Measurements from ENCODE around the gene MRPL38.

Gene MRPL38

GRCh38 chr17:75850928-75851692 is 53.6 kb downstream of the MRPL38 start:
- DNase-seq, result no peak

- DNase-seq, result no peak
Observed at GRCh38 chr17:75849724-75850123, 55.0 kb downstream of the MRPL38 start.

- no peak for DNase-seq
Observed at GRCh38 chr17:75849279-75849646, 55.4 kb downstream of the MRPL38 start.

All from activated naive CD4-positive, alpha-beta T cell treated with Interleukin-2 at 50 U/mL for 16 hours (primary cell).